Smooth muscle cell (in vitro differentiated cells): Measurements from ENCODE around the gene WNT11. TPM values are rescaled to one million over a fixed set of nuclear protein-coding genes. Genes with fewer than 3 reads are reported as not detected.

Experiments
- DNase-seq: peaks from one replicate; lab custom pipeline; 2025; ENCODE audit not compliant: unreplicated experiment; lab: John Stamatoyannopoulos, UW
- H2AFZ ChIP-seq: fragments of 200-600 bp; sonication (generic); 2 replicates; pipeline ENCODE4 v1.6.0; 2016; ENCODE audit warnings: antibody characterized with exemption, low read depth, mild to moderate bottlenecking
- H3F3A ChIP-seq: fragments of 200-600 bp; sonication (generic); 2 replicates; pipeline ENCODE4 v1.6.0; 2017; ENCODE audit warnings: antibody characterized with exemption, low read depth
- H3K27ac ChIP-seq: fragments of 200-600 bp; sonication (generic); 2 replicates; pipeline ENCODE4 v1.5.1; 2016; ENCODE audit warnings: low read depth, mild to moderate bottlenecking
- H3K27me3 ChIP-seq: fragments of 200-600 bp; sonication (generic); 2 replicates; pipeline ENCODE4 v1.6.1; 2016; ENCODE audit warnings: low read depth, mild to moderate bottlenecking
- H3K36me3 ChIP-seq: fragments of 200-600 bp; sonication (generic); 2 replicates; pipeline ENCODE4 v1.5.1; 2016; ENCODE audit warnings: low read depth
- H3K4me1 ChIP-seq: fragments of 200-600 bp; sonication (generic); 2 replicates; pipeline ENCODE4 v1.5.1; 2016; ENCODE audit warnings: low read depth
- H3K4me2 ChIP-seq: fragments of 200-600 bp; sonication (generic); 2 replicates; pipeline ENCODE4 v1.6.0; 2016; ENCODE audit warnings: mild to moderate bottlenecking
- H3K4me3 ChIP-seq: fragments of 200-600 bp; sonication (generic); 2 replicates; pipeline ENCODE4 v1.5.1; 2016; ENCODE audit warnings: mild to moderate bottlenecking
- H3K79me2 ChIP-seq: fragments of 200-600 bp; sonication (generic); 2 replicates; pipeline ENCODE4 v1.6.0; 2016; ENCODE audit warnings: low read depth, mild to moderate bottlenecking
- H3K9ac ChIP-seq: fragments of 200-600 bp; sonication (generic); 2 replicates; pipeline ENCODE4 v1.6.0; 2016; ENCODE audit warnings: low read depth
- H3K9me3 ChIP-seq: fragments of 200-600 bp; sonication (generic); replicated peaks from 2 replicates; pipeline ENCODE4 v1.5.1; 2016; ENCODE audit warnings: low read depth
- H4K20me1 ChIP-seq: fragments of 200-600 bp; sonication (generic); 2 replicates; pipeline ENCODE4 v1.6.0; 2016; ENCODE audit warnings: low read depth
- CTCF ChIP-seq: fragments of 200-600 bp; sonication (generic); IDR thresholded peaks from 2 replicates; pipeline ENCODE4 v1.5.1; 2017; ENCODE audit warnings: borderline replicate concordance, mild to moderate bottlenecking, antibody characterized with exemption; ENCODE audit not compliant: insufficient read depth, poor library complexity, severe bottlenecking
- WGBS: methylation state at CpG from one replicate; pipeline ENCODE4 v1.1.7; 2016; ENCODE audit warnings: low lambda C conversion rate; 5-methylcytosine and 5-hydroxymethylcytosine counted together
- polyA plus RNA-seq: library from polyadenylated mRNA; unstranded; fragments of >200 nt; fragmentation: Nextera tagmentation; extraction: Ambion mirVana; gene quantifications from 2 replicates; pipeline ENCODE4 v1.2.1, GENCODE V29; 2016
- total RNA-seq: library from RNA; depleted of rRNA; stranded (reverse); fragments of >200 nt; gene quantifications from 2 replicates; pipeline ENCODE4 v1.2.3, GENCODE V29; 2014

The WNT11 gene
- total and polyA plus RNA-seq, 2 experiments from 2014 or later: 12.1 to 13.5 TPM

GRCh38 chr11:76155500-76156227 lies 50.6 kb downstream of the WNT11 start:
- no peaks in the 10 kb centered on the region for H3K27me3 ChIP-seq
- H3K4me3 ChIP-seq: no peak overlapping the region
- no peaks in the 10 kb centered on the region for H3K9me3 ChIP-seq
- H3F3A ChIP-seq: peaks cover 3% of the 10 kb centered on the region
- H3K36me3 ChIP-seq: no peaks in the 10 kb centered on the region
- WGBS: 58% methylated on average over 11 of the region's 11 CpGs
- H3K4me1 ChIP-seq: peaks cover 9% of the 10 kb centered on the region
- H3K9ac ChIP-seq: no peak overlapping the region
- DNase-seq: no peak
- no peak overlapping the region for H2AFZ ChIP-seq
- H3K79me2 ChIP-seq: no peaks in the 10 kb centered on the region
- TF ChIP-seq CTCF: no peak
- no peak overlapping the region for H3K4me2 ChIP-seq
- no peak overlapping the region for H3K27ac ChIP-seq
- no peaks in the 10 kb centered on the region for H4K20me1 ChIP-seq

GRCh38 chr11:76153571-76153923 lies 52.8 kb downstream of the WNT11 start:
- peaks cover 9% of the 10 kb centered on the region for H3K4me1 ChIP-seq
- H3K36me3 ChIP-seq: no peaks in the 10 kb centered on the region
- H3K4me3 ChIP-seq: no peak overlapping the region
- H3K27ac ChIP-seq: peak overlapping the region; percentile 82
- H3K4me2 ChIP-seq: peak overlapping the region; percentile 84
- H3F3A ChIP-seq: peaks cover 3% of the 10 kb centered on the region
- no peak for TF ChIP-seq CTCF
- WGBS: 7% methylated on average over 6 of the region's 6 CpGs
- no peak for DNase-seq
- H3K9me3 ChIP-seq: no peaks in the 10 kb centered on the region
- H3K79me2 ChIP-seq: no peaks in the 10 kb centered on the region
- no peaks in the 10 kb centered on the region for H4K20me1 ChIP-seq
- peak overlapping the region; percentile 3 for H2AFZ ChIP-seq
- no peaks in the 10 kb centered on the region for H3K27me3 ChIP-seq
- H3K9ac ChIP-seq: no peak overlapping the region

GRCh38 chr11:76152741-76153570 lies 53.3 kb downstream of the WNT11 start:
- H3K27me3 ChIP-seq: no peaks in the 10 kb centered on the region
- no peaks in the 10 kb centered on the region for H3K9me3 ChIP-seq
- WGBS: 58% methylated on average over 13 of the region's 13 CpGs
- peak overlapping the region; percentile 82 for H3K27ac ChIP-seq
- H4K20me1 ChIP-seq: no peaks in the 10 kb centered on the region
- H3K79me2 ChIP-seq: no peaks in the 10 kb centered on the region
- H3K4me1 ChIP-seq: peaks cover 9% of the 10 kb centered on the region
- DNase-seq: no peak
- peak overlapping the region; percentile 84 for H3K4me2 ChIP-seq
- peak overlapping the region; percentile 6 for H3K9ac ChIP-seq
- peak overlapping the region; percentile 40 for H3K4me3 ChIP-seq
- peaks cover 3% of the 10 kb centered on the region for H3F3A ChIP-seq
- H3K36me3 ChIP-seq: no peaks in the 10 kb centered on the region
- peak overlapping the region; percentile 86 for H2AFZ ChIP-seq
- TF ChIP-seq CTCF: no peak
